Fibroblast of skin of back (primary cell): ENCODE data around the gene ZBTB40.
A peak's percentile ranks its signal among the peaks of the same experiment; 100 is the strongest.

Experiments
- DNase-seq: peaks from one replicate; pipeline ENCODE4 v3.0.0-alpha.2; 2013

The ZBTB40 gene

GRCh38 chr1:22506130-22506692, 54.6 kb downstream of the ZBTB40 start:
- no peak for DNase-seq

- no peak for DNase-seq
These were observed 55.9 kb downstream of the ZBTB40 start for GRCh38 chr1:22507587-22507986.

- DNase-seq, result no peak
These were observed 56.7 kb downstream of the ZBTB40 start for GRCh38 chr1:22508329-22508728.

- DNase-seq, result no peak
These were observed 57.3 kb downstream of the ZBTB40 start for GRCh38 chr1:22508991-22509390.

GRCh38 chr1:22509815-22510214, 58.2 kb downstream of the ZBTB40 start:
- peak; percentile 54 for DNase-seq

- no peak for DNase-seq
These were observed 61.2 kb downstream of the ZBTB40 start for GRCh38 chr1:22512873-22513272.

GRCh38 chr1:22516906-22517571, 65.4 kb downstream of the ZBTB40 start:
- no peak for DNase-seq

- no peak for DNase-seq
These were observed 66.3 kb downstream of the ZBTB40 start for GRCh38 chr1:22517956-22518355.

GRCh38 chr1:22518379-22518778, 66.7 kb downstream of the ZBTB40 start:
- no peak for DNase-seq

- DNase-seq, result no peak
These were observed 69.2 kb downstream of the ZBTB40 start for GRCh38 chr1:22520871-22521270.

GRCh38 chr1:22521692-22522091, 70.0 kb downstream of the ZBTB40 start:
- no peak for DNase-seq

- no peak for DNase-seq
These were observed 70.6 kb downstream of the ZBTB40 start for GRCh38 chr1:22522221-22522743.

GRCh38 chr1:22524481-22524880, 72.8 kb downstream of the ZBTB40 start:
- DNase-seq, result no peak

GRCh38 chr1:22525211-22525610, 73.6 kb downstream of the ZBTB40 start:
- no peak for DNase-seq

GRCh38 chr1:22525646-22526045, 74.0 kb downstream of the ZBTB40 start:
- DNase-seq, result no peak

- DNase-seq, result no peak
These were observed 74.4 kb downstream of the ZBTB40 start for GRCh38 chr1:22526098-22526497.

- no peak for DNase-seq
These were observed 75.0 kb downstream of the ZBTB40 start for GRCh38 chr1:22526677-22527076.

GRCh38 chr1:22527122-22527521, 75.5 kb downstream of the ZBTB40 start:
- no peak for DNase-seq

- DNase-seq, result no peak
These were observed 76.1 kb downstream of the ZBTB40 start for GRCh38 chr1:22527555-22528296.

- no peak for DNase-seq
These were observed 76.8 kb downstream of the ZBTB40 start for GRCh38 chr1:22528451-22528850.

GRCh38 chr1:22529901-22530621, 78.4 kb downstream of the ZBTB40 start:
- peak; percentile 38 for DNase-seq

- no peak for DNase-seq
These were observed 79.1 kb downstream of the ZBTB40 start for GRCh38 chr1:22530715-22531114.

- no peak for DNase-seq
These were observed 79.6 kb downstream of the ZBTB40 start for GRCh38 chr1:22531251-22531650.
